ENCODE data around the gene SIGLEC1. TPM values are rescaled to one million over a fixed set of nuclear protein-coding genes. Genes with fewer than 3 reads are reported as not detected.

SIGLEC1 gene
- total RNA-seq, 1 experiment from 2014 or later, result 0.17 TPM

GRCh38 chr20:3714092-3714491 lies 1.7 kb upstream of the SIGLEC1 start:
- Histone ChIP-seq H3K4me3 (replicated peaks in 1 of 2; ENCODE audit: low read depth in 1 of 2, low read length in 2 of 2) (no peak overlapping the region), H3K9ac (ENCODE audit: low read length) (no peak overlapping the region), H3K4me2 (ENCODE audit: low read length) (no peak overlapping the region), H2AFZ (ENCODE audit: low read depth, low read length, poor library complexity, severe bottlenecking) (no peak overlapping the region), H3K27ac (ENCODE audit: low read depth, low read length) (no peak overlapping the region), H3K79me2 (ENCODE audit: insufficient read depth, low read length) (no peaks in the 10 kb centered on the region), H4K20me1 (ENCODE audit: insufficient read depth) (no peaks in the 10 kb centered on the region), H3K27me3 (ENCODE audit: insufficient read depth, low read length) (no peaks in the 10 kb centered on the region), H3K4me1 (ENCODE audit: control insufficient read depth in 1 of 2, insufficient read depth in 2 of 2, low read length in 2 of 2) (peaks cover 0 to 8% of the 10 kb centered on the region in 2 experiments; a peak in 2 of 4 replicates), H3K36me3 (ENCODE audit: control insufficient read depth in 1 of 2, insufficient read depth in 2 of 2, low read length in 2 of 2) (no peaks in the 10 kb centered on the region), H3K9me3 (ENCODE audit: control insufficient read depth in 1 of 2, insufficient read depth in 1 of 2, low read depth in 1 of 2, low read length in 2 of 2) (no peaks in the 10 kb centered on the region), H3K9me2 (ENCODE audit: insufficient read depth) (no peaks in the 10 kb centered on the region)
- intact Hi-C loops (cut with micrococcal nuclease), result no loop called here
- ChIA-PET RAD21 (ENCODE audit: low non-redundant PET in 1 of 2, low total read pairs in 2 of 2, uncharacterized antibody in 2 of 2, unreplicated experiment in 2 of 2) (no interaction called here), CTCF (no interaction called here), POLR2A (no interaction called here)
- ATAC-seq (no peak), DNase-seq (ENCODE audit: low read depth, low spot score) (no peak)
- TF ChIP-seq TCF7L2 (IDR thresholded peaks at IDR 0.05; ENCODE audit: borderline replicate concordance, extremely low read depth, insufficient read depth, insufficient read length), result no peak
- BruUV-seq (replicated peaks), result no TSS peak

GRCh38 chr20:3711484-3711941 lies 887 bp downstream of the SIGLEC1 start:
- no peak for TF ChIP-seq CBX3 (IDR thresholded peaks at IDR 0.05; ENCODE audit: low read depth)
- ChIA-PET POLR2A (interaction anchor here (1.0 kb wide), 1 partner anchor 35 kb away, joined by 3 read pairs; no protein-coding TSS in a partner anchor), CTCF (interaction anchor here (0.7 to 2.7 kb wide), 18 partner anchors 8 to 544 kb away, joined by 3 to 69 read pairs (median 6); partner anchors contain the start of genes ADISSP, CENPB and SPEF1), RAD21 (ENCODE audit: low non-redundant PET in 1 of 2, low total read pairs in 2 of 2, uncharacterized antibody in 2 of 2, unreplicated experiment in 2 of 2) (interaction anchor here (0.7 to 1.6 kb wide), 4 partner anchors 34 to 148 kb away, joined by 3 to 10 read pairs (median 6); no protein-coding TSS in a partner anchor)
- Histone ChIP-seq H3K9ac (ENCODE audit: low read length) (no peak overlapping the region), H3K4me1 (ENCODE audit: control insufficient read depth in 1 of 2, insufficient read depth in 2 of 2, low read length in 2 of 2) (peaks cover 0 to 16% of the 10 kb centered on the region in 2 experiments; a peak in 3 of 4 replicates), H4K20me1 (ENCODE audit: insufficient read depth) (no peaks in the 10 kb centered on the region), H3K4me3 (replicated peaks in 1 of 2; ENCODE audit: low read depth in 1 of 2, low read length in 2 of 2) (no peak overlapping the region), H2AFZ (ENCODE audit: low read depth, low read length, poor library complexity, severe bottlenecking) (no peak overlapping the region), H3K9me3 (ENCODE audit: control insufficient read depth in 1 of 2, insufficient read depth in 1 of 2, low read depth in 1 of 2, low read length in 2 of 2) (no peaks in the 10 kb centered on the region), H3K79me2 (ENCODE audit: insufficient read depth, low read length) (no peaks in the 10 kb centered on the region), H3K27me3 (ENCODE audit: insufficient read depth, low read length) (no peaks in the 10 kb centered on the region), H3K4me2 (ENCODE audit: low read length) (no peak overlapping the region), H3K9me2 (ENCODE audit: insufficient read depth) (no peaks in the 10 kb centered on the region), H3K27ac (ENCODE audit: low read depth, low read length) (no peak overlapping the region), H3K36me3 (ENCODE audit: control insufficient read depth in 1 of 2, insufficient read depth in 2 of 2, low read length in 2 of 2) (no peaks in the 10 kb centered on the region)
- no TSS peak for BruUV-seq (replicated peaks)
- DNase-seq (ENCODE audit: low read depth, low spot score) (no peak), ATAC-seq (no peak)
- intact Hi-C loops (cut with micrococcal nuclease), result loop anchor here (1.0 kb wide), 1 partner anchor 35 kb away; no protein-coding TSS in a partner anchor
